ENCODE results near the gene UVRAG.
"Not testable (repeated sequence)": the region's sequence is repeated elsewhere in the genome, so short reads cannot be mapped to it uniquely, and the experiment has no call there.

UVRAG gene

DNA sequence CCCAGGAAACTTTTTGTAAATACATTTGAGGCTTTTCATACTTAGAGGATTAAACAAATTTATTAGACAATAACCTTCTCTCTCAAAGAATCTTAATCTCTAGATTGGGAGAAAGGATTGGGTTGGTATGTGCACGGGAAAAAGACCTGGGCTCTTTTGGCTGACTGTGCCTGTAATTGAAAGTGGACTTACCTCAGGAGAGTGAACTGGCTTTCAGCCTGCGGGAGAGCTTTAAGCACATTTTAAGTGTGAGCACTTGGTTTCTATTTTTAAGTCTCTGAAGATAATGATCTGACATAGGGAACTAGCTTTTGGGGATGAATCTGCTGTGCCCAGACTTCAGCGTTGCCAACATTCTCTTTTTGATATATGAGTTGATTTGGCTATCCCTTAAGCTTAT, 35.8 kb downstream of the UVRAG start:
- DNase-seq = no peak

DNA sequence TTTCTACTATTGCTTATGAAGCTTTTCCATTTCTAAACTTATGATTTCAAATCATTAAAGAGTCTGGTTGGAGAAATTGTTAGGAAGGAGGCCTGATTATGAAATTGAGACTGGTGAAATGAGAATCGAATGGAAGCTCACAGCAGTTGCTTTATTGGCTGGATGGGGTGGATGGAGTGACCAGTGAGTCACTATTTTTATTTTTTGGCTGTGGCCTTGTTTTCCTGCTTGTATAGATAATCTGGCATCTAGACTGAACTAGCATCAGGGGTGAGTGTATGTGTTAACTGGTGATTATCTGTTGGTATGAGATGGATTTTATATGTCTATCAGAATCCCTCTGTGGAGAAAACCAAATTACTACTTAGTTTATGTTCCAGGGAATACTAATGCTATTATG, 36.2 kb downstream of the UVRAG start:
- DNase-seq = no peak

DNA sequence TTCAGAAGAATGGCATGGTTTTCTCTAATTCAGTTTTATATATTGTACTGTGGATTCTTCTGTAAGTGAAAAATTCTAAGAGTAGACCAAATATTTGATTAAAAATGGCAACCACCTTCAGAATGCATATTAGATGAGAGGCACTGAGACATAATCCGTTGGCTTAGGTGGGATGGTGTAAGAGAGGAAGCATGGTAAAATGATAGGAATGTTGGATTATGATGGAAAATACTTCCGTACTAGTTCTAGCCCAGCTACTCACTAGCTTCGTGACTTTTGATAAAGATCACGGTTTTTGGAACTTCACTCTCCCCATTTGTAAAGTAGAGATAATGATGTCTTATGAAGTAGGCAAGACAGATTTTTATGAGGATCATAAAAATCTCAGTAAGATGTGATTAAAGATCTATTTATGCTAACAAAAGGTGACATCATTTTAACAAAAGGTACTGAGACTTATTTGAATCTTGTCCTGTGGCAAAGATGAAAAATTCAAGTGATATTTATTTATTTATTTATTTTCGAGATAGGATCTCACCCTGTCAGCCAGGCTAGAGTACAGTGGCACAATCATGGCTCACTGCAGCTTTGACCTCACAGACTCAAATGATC, 37.5 kb downstream of the UVRAG start:
- DNase-seq = no peak

DNA sequence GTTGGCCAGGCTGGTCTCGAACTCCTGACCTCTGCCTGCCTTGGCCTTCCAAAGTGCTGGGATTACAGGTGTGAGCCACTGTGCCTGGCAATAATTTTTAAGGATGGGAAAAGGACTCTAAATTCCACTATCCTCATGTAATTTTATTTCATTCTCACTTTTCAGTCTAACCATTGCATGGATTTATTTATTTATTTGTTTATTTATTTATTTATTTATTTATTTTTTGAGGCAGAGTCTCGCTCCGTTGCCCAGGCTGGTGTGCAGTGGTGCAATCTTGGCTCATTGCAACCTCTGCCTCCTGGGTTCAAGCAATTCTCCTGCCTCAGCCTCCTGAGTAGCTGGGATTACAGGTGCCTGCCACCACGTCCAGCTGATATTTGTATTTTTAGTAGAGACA, 38.6 kb downstream of the UVRAG start:
- DNase-seq = not testable (repeated sequence)

DNA sequence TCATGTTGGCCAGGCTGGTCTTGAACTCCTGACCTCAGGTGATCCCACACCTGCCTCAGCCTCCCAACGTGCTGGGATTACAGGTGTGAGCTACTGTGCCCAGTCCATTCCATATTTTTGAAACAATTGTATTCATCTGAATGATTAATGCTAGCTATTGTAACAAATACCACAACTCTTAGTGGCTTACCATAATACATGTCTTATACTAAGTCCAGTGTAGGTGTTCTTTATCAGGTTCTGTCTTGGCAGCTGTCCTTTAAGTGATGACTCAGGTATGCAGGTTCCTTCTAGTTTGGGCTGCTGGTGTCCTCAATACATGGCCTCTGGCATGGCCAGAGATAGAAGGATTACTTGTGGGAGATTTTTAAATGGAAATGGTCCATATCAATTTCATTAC, 39.0 kb downstream of the UVRAG start:
- no peak for DNase-seq

DNA sequence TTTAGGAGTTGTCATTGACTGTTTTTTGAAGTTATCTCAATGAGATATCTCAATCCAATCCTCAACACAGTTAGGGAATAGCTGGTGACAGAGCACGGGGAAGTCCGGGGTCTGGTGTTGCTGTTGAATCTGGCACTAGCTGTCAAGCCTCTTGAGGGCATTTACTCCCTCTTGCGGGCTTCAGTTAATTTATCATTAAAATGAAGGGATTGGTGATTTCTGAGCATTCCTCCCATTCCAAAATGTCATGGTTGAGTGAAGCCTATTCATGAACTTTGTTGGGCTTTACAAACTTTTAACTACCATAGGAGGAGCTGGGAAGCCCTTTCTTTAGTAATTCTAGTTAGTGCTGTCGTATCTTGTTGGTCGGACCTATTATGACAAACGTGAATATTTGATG, 40.2 kb downstream of the UVRAG start:
- DNase-seq = no peak

DNA sequence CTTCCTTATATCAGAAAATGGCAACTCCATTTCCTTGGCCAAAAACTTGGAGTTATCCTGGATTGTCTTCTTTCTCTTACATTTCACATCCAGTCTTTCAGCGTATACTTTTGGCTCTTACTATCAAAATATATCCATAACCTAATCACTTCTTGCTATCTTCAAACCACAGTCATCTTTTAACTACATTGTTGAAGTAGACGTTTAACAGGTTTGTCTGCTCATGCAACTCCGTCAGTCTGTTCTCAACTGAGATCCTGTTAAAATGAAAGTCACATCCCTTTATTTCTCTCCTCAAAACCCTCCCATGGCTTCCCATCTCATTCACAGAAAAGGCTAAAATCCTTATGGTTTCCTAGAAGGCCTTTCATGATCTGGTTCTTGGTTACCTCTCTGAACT, 41.9 kb downstream of the UVRAG start:
- DNase-seq = no peak

DNA sequence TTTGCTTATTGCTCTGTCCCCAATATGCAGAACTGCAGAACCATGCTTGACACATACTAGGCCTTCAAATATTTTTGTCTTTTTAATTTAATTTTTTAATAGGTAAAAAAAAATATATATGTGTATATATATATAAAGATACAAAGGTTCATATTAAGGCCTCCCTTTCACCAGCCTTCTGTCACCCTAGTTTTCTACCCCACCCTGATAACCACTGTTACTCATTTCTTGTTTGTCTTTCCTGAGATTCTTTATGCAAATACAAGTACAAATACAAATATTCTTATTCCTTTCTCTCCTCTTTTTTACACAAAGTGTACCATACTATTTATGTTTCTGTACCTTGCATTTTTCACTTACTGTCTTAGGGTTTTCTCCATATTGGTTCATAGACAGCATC, 43.0 kb downstream of the UVRAG start:
- DNase-seq = no peak

DNA sequence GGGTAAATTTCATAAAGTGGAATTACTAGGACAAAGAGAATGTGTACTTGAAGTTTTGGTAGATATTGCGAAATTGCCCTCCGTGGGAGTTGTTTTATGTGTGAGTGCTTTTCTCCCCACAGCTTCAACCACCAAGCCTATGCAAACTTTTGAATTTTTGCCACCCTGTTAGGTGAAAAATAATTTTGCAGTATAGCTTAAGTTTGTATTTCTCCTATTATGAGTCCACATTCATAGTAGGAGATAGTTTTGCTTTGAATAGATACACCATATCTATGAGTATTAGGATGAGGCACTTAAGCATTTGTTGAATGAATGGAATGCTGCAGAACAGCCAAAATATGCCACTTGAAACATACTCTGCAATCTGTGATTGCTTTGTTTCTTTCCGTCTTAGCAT, 43.6 kb downstream of the UVRAG start:
- DNase-seq = no peak

DNA sequence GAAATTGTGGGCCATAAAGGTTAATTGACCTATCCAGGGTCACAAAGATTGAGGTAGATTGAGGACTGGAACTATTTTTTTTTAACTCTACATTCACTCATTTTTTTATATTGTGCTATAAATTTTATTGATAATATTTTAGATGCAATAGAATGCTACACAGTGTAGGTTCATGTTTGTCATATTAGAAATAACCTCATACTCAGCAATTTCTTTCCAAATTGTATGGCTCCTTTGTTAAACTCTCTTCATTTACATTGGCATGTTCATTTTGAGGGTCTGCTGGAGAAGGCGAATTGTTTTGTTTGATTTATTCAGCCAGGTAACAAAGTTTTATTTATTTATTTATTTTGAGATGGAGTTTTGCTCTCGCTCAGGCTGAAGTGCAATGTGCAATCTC, 44.6 kb downstream of the UVRAG start:
- no peak for DNase-seq

DNA sequence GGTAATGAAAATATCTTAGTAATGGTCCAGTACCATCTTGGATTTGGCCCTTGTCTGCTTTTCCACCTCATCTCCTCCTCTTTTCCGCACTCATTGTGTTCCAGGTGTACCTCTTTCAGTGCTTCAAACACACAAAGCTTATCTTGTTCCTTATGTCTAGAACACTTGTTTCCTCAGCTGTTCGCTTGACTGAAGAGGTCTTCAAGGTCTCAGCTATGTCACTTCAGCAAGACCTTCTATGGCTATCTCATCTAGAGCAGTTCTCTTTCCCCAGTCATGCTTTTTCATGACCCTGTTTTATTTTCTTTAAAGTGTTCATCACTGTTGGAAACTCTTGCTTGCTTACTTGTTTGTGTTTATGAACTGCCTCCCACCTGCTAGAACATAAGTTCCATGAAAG, 47.4 kb downstream of the UVRAG start:
- no peak for DNase-seq

DNA sequence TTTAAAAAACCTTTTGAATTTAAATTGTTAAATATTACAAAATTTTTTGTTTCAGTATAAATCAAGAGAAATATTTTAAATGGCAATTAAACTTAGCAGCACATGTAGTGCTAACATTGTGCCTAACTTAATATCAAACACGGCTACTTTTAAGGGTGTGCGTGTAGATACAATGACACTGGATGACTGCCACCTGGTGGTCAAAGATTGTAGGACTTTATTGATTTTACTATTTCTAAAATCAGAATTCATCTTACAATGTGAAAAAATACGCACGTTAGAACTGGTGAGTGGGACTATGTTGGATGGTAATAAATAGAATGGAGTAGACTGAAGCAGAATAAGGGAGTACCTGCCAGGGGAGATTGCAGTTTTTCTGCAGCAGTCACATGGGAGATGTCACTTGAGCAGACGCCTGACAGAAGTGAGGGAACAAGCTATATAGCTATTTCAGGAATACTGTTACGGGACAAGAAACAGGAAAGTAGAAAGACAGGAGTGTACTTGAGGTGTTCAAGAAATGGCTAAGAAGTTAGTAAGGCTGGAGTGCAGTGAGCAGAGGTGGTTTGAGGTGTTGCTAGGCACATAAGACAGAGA, 52.9 kb downstream of the UVRAG start:
- no peak for DNase-seq

DNA sequence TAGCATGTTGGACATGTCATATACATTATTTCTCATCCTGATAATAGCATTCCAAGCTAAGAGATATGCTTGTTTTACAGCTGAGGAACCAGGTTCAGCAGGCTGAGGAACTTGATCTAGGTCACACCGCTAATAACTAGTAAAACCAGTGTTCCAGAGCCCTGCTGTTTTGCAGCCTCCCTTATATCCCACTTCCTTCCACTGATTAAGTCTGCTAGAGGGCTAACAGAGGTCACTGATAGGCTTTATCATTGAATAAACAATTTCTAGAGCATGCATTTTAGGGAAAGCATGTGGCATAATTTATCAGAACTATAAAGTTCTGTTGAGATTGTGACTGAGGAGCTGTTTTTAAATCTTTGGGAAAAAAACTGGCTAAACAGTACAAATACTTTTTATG, 54.0 kb downstream of the UVRAG start:
- no peak for DNase-seq

DNA sequence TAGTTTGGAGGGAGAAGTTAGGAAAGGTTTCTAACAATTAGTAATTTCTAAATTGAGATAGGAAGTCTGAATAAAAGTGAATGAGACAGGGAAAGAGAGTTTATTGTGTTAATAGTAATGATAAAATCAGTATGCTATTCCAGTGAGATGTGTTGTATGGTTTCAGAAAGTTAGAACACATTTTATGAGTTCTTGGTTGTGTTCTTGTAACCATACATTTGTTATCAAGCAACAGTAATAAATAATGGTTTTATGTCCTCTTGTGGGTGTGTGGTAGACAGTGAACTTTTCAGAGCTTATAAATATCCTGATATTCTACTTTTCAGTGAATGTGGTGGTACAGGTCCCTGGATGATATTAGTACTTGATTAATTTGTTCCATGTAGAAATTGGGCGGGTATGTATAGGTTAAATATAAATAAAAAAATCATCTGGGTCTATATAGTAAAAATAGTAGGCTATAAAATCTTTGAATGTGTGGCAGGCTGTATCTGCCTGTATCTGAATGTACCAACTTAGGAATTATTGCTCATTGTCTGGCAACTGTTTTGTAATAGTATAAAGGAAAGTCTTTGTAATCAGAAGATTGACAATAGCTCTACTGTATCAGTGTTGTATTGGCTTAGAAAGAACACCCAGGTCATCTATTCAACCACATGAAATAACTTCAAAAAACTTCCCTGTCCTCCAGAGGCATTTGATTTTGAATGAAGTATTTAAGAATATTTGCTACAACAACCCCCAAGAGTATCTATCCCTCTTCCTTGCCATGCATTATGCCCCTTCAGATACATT, 54.8 kb downstream of the UVRAG start:
- DNase-seq = no peak

DNA sequence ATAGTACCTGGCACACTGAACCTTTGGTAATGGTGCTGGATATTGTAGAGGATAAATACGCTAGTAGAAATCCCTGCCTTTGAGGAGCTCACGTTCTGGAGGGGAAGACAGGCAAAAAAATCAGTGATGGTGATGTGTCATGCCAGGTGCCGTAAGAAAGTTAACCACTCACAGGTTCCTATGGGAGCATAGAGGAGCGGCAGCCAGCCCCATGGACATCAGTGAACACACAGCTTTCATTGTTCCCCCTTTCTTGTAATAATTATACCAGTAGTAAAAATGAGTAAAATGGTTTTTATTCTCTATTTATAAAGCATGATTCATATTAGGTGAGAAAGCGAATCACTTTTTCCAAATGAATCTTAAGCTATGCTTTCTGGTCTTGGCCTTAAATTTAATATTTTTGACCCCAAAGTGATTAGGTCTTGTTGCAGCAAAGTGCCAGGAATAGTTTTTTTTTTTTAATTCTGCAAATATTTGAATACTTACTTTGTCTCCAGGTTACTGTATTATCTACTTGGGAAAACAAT, 57.9 kb downstream of the UVRAG start:
- no peak for DNase-seq

DNA sequence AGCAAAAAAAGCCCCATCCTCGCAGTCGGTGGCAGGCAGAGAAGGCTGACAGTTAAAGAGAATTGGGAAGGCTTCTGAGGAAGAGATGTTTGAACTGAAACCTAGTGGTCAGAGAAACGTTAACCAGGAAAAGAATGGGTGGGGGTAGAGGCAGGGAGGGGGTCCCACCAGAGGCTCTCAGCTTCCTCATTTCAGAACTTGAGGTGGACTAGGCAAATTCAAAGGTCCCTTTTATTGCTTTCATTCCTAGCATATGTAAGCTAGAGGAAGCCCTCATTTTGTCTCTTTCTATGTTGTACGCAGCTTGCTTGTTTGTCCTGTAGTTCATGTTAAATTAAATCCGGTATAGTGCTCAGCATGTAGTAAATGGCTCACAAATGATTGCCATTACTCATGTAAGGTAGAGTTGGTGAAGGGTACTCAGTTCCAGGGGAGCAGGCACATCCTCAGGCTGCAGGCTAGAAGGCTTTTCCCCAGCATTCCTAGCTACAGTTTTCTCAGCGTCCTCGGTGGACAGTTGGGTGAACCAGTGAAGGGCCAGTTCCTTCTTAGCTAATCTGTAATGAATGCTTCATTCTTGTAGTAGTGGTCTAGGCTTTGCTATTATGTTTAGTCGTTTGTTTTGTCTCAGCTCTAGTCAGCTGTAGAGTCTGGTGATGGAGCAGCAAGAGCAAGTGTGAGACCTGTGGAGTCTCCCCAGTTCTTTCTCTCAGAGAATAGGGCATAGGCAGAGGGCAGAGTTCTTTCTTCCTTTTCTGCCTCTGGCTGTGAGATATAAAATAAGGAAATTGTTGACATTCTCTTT, 58.6 kb downstream of the UVRAG start:
- DNase-seq = no peak

DNA sequence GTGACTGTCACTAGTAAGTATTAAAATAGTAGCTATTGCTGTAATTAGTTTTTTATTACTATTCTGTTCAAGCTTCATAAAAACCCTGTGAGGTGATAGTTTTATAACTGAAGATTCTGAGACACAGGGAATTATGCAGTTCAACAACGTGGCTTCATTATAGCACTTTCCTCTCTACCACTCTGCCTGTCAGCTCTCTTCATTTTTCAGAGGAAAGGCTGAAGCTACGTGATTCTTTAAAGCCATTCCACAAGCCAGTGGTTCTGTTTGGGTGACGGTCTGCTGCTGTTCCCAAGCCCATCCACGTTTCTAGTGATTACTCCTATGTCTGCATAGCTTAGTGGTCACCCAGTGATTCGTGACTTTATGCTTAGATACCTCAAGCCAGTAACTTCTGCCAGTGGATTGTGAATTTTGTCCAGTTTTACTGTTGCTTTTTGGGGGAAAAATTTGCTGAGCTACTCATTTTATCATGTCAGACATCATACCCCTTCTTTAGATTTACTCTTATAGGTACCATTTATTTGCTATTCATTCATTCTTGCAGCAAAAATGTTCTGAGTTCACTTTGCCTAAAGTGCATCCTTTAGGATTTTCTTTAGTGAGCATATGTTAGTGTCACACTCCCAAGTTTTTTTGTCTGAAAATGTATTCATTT, 59.8 kb downstream of the UVRAG start:
- DNase-seq = no peak

DNA sequence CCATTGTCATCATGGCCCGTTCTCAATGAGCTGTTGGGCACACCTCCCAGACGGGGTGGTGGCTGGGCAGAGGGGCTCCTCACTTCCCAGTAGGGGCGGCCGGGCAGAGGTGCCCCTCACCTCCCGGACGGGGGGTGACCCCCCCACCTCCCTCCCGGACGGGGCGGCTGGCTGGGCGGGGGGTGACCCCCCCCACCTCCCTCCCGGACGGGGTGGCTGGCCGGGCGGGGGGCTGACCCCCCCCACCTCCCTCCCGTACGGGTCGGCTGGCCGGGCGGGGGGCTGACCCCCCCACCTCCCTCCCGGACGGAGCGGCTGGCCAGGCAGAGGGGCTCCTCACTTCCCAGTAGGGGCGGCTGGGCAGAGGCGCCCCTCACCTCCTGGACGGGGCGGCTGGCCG, 62.3 kb downstream of the UVRAG start:
- DNase-seq = not testable (repeated sequence)

DNA sequence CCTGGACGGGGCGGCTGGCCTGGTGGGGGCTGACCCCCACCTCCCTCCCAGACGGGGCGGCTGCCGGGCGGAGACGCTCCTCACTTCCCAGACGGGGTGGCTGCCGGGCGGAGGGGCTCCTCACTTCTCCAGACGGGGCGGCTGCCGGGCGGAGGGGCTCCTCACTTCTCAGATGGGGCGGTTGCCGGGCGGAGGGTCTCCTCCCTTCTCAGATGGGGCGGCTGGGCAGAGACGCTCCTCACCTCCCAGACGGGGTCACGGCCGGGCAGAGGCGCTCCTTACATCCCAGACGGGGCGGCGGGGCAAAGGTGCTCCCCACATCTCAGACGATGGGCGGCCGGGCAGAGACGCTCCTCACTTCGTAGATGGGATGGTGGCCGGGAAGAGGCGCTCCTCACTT, 62.9 kb downstream of the UVRAG start:
- DNase-seq = not testable (repeated sequence)

DNA sequence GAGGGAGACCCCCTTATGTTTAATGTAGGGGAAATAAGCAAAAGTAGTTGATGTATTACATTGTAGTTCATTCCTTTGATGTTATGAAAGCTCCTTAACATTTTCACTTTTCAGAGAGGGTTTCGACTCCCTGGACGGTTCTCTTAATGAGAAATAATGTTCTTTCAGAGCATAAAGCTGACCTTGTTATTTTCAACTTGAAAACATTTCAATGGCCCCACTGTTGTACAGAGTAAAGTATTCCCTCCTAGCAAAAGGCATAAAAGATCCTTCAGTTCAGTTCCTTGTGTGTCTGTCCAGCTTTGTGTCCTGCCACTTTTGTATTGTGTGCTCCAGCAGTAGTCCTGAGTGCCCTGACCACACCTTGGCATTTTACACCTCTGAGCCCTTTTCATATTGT, 63.9 kb downstream of the UVRAG start:
- no peak for DNase-seq

DNA sequence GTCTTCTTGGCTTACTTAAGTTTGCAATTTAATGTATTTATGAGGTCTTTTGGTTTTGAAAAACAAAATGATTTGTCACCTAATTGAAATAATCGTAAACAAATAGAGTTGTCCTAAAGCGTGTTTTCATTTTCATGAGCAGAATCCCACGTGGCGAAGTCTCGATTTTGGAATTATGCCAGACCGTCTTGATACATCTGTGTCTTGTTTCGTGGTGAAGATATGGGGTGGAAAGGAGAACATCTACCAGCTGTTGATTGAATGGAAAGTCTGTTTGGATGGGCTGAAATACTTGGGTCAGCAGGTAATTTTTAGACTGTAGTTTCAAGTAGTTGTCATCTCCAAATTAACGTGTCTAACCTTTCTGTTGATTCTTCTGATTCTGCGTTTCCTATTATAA, 64.7 kb downstream of the UVRAG start:
- DNase-seq = no peak

DNA sequence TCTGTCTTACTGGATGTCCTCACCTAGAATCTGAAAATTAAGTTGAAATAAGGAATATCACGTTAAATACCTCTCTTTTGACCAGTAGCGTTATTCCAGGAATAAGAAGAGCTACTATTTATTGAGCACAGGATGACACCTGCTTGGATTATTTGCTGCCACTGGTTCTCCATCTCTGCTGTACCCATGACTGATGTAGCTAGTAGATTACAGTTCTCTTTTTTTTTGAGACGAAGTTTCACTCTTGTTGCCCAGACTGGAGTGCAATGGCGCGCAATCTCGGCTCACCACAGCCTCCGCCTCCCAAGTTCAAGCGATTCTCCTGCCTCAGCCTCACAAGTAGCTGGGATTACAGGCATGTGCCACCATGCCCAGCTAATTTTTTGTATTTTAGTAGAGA, 65.3 kb downstream of the UVRAG start:
- not testable (repeated sequence) for DNase-seq

DNA sequence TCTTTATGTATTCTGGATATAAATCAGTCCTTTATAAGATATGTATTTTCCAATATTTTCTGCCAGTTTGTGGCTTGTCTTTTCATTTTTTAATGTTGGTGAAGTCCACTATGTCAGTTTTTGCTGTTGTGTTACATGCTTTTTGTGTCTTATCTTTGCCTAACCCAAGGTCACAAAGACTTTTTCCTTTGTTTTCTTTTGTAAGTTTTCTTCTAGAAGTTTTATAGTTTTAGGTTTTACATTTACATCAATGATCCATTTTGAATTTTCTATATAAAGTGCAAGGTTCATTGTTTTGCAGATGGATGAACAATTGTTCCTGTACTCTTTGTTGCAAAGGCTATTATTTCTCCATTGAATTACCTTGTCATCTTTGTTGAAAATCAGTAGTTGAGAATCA, 69.3 kb downstream of the UVRAG start:
- DNase-seq = no peak

All from CD4-positive, alpha-beta T cell treated with Interleukin-15 for 1 hour (primary cell).